Hepatocyte (in vitro differentiated cells): ENCODE measurements around the gene NIPAL3. TPM values are rescaled to one million over a fixed set of nuclear protein-coding genes. Genes with fewer than 3 reads are reported as not detected.
"Not testable (repeated sequence)": the region's sequence is repeated elsewhere in the genome, so short reads cannot be mapped to it uniquely, and the experiment has no call there.

Experiments
- DNase-seq: peaks from one replicate; pipeline ENCODE4 v3.0.0-alpha.2; 2016; ENCODE audit warnings: low spot score
- H2AFZ ChIP-seq: fragments of 200-600 bp; sonication (generic); 2 replicates; pipeline ENCODE4 v1.6.0; 2016; ENCODE audit warnings: antibody characterized with exemption, mild to moderate bottlenecking
- H3K27ac ChIP-seq: fragments of 200-600 bp; sonication (generic); 2 replicates; pipeline ENCODE4 v1.5.1; 2016; ENCODE audit warnings: mild to moderate bottlenecking
- H3K27me3 ChIP-seq: fragments of 200-600 bp; sonication (generic); 2 replicates; pipeline ENCODE4 v1.6.1; 2016
- H3K36me3 ChIP-seq: fragments of 200-600 bp; sonication (generic); replicated peaks from 2 replicates; pipeline ENCODE4 v1.5.1; 2016; ENCODE audit warnings: low read depth; ENCODE audit not compliant: insufficient read depth
- H3K4me1 ChIP-seq: fragments of 200-600 bp; sonication (generic); 2 replicates; pipeline ENCODE4 v1.5.1; 2016; ENCODE audit warnings: mild to moderate bottlenecking, moderate library complexity; ENCODE audit not compliant: insufficient read depth
- H3K4me2 ChIP-seq: fragments of 200-600 bp; sonication (generic); 2 replicates; pipeline ENCODE4 v1.6.0; 2016
- H3K4me3 ChIP-seq: fragments of 200-600 bp; sonication (generic); 2 replicates; pipeline ENCODE4 v1.5.1; 2016; ENCODE audit warnings: mild to moderate bottlenecking
- H3K79me2 ChIP-seq: fragments of 200-600 bp; sonication (generic); 2 replicates; pipeline ENCODE4 v1.6.0; 2017; ENCODE audit warnings: mild to moderate bottlenecking
- H3K9me2 ChIP-seq: fragments of 200-600 bp; sonication (generic); replicated peaks from 2 replicates; pipeline ENCODE4 v1.6.0; 2017; ENCODE audit warnings: mild to moderate bottlenecking; ENCODE audit not compliant: insufficient read depth
- H3K9me3 ChIP-seq: fragments of 200-600 bp; sonication (generic); 2 replicates; pipeline ENCODE4 v1.5.1; 2016; ENCODE audit warnings: low read depth, mild to moderate bottlenecking
- H4K20me1 ChIP-seq: fragments of 200-600 bp; sonication (generic); 2 replicates; pipeline ENCODE4 v1.6.0; 2016; ENCODE audit warnings: mild to moderate bottlenecking; ENCODE audit not compliant: insufficient read depth, poor library complexity, severe bottlenecking
- EZH2 ChIP-seq: fragments of 200-600 bp; sonication (generic); IDR thresholded peaks from 2 replicates; pipeline ENCODE4 v1.6.1; 2016; ENCODE audit warnings: antibody characterized with exemption, mild to moderate bottlenecking, borderline replicate concordance
- EZH2phosphoT487 ChIP-seq: fragments of 200-600 bp; sonication (generic); IDR thresholded peaks from one replicate; pipeline ENCODE4 v1.6.1; 2018; ENCODE audit warnings: antibody characterized with exemption, mild to moderate bottlenecking, low read depth, moderate library complexity; ENCODE audit not compliant: unreplicated experiment, severe bottlenecking
- WGBS: methylation state at CpG from one replicate; pipeline ENCODE4 v1.1.6; 2016; ENCODE audit warnings: low lambda C conversion rate; ENCODE audit errors: missing lambda C conversion rate; 5-methylcytosine and 5-hydroxymethylcytosine counted together
- polyA plus RNA-seq: library from polyadenylated mRNA; unstranded; fragments of >200 nt; fragmentation: Nextera tagmentation; extraction: Ambion mirVana; gene quantifications from 2 replicates; pipeline ENCODE4 v1.2.1, GENCODE V29; 2016
- total RNA-seq: library from RNA; depleted of rRNA; stranded (reverse); fragments of >200 nt; gene quantifications from 2 replicates; pipeline ENCODE4 v1.2.3, GENCODE V29; 2014
- TF ChIP-seq, protein P1 (sequence below): fragments of 200-600 bp; sonication (generic); IDR thresholded peaks from 2 replicates; pipeline ENCODE4 v1.5.1; 2016; ENCODE audit warnings: antibody characterized with exemption, mild to moderate bottlenecking; ENCODE audit not compliant: poor library complexity

The NIPAL3 gene
- total and polyA plus RNA-seq, 2 experiments from 2014 or later: 26.6 to 27.3 TPM

- WGBS: 95% methylated on average over 14 of the region's 14 CpGs
Measured at GRCh38 chr1:24441996-24442668, 26.5 kb downstream of the NIPAL3 start.

GRCh38 chr1:24442764-24443163 is 27.2 kb downstream of the NIPAL3 start:
- Histone ChIP-seq H3K9me3 (no peaks in the 10 kb centered on the region), H3K9me2 (no peaks in the 10 kb centered on the region), H3K4me3 (no peak overlapping the region), H4K20me1 (no peaks in the 10 kb centered on the region), H3K27ac (no peak overlapping the region), H3K36me3 (no peaks in the 10 kb centered on the region), H2AFZ (no peak overlapping the region), H3K4me2 (no peak overlapping the region), H3K4me1 (no peaks in the 10 kb centered on the region), H3K27me3 (no peaks in the 10 kb centered on the region), H3K79me2 (no peaks in the 10 kb centered on the region)
- TF ChIP-seq EZH2phosphoT487 (no peak), EZH2 (no peak)
- TF ChIP-seq, protein P1, sequence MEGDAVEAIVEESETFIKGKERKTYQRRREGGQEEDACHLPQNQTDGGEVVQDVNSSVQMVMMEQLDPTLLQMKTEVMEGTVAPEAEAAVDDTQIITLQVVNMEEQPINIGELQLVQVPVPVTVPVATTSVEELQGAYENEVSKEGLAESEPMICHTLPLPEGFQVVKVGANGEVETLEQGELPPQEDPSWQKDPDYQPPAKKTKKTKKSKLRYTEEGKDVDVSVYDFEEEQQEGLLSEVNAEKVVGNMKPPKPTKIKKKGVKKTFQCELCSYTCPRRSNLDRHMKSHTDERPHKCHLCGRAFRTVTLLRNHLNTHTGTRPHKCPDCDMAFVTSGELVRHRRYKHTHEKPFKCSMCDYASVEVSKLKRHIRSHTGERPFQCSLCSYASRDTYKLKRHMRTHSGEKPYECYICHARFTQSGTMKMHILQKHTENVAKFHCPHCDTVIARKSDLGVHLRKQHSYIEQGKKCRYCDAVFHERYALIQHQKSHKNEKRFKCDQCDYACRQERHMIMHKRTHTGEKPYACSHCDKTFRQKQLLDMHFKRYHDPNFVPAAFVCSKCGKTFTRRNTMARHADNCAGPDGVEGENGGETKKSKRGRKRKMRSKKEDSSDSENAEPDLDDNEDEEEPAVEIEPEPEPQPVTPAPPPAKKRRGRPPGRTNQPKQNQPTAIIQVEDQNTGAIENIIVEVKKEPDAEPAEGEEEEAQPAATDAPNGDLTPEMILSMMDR: no peak
- no peak for DNase-seq

More at GRCh38 chr1:24441996-24442668, 26.5 kb downstream of the NIPAL3 start:
- no peak overlapping the region for H3K4me3 ChIP-seq
- TF ChIP-seq EZH2phosphoT487: no peak
- no peak for TF ChIP-seq EZH2
- H4K20me1 ChIP-seq: no peaks in the 10 kb centered on the region
- H3K27me3 ChIP-seq: no peaks in the 10 kb centered on the region
- no peak overlapping the region for H2AFZ ChIP-seq
- no peaks in the 10 kb centered on the region for H3K36me3 ChIP-seq
- DNase-seq: no peak
- H3K9me2 ChIP-seq: no peaks in the 10 kb centered on the region
- no peaks in the 10 kb centered on the region for H3K4me1 ChIP-seq
- no peaks in the 10 kb centered on the region for H3K9me3 ChIP-seq
- no peak overlapping the region for H3K27ac ChIP-seq
- no peaks in the 10 kb centered on the region for H3K79me2 ChIP-seq
- no peak overlapping the region for H3K4me2 ChIP-seq

- H3K27ac ChIP-seq: no peak overlapping the region
- no peaks in the 10 kb centered on the region for H3K9me2 ChIP-seq
- WGBS: 53% methylated on average over 2 of the region's 2 CpGs
- H3K27me3 ChIP-seq: no peaks in the 10 kb centered on the region
- H3K4me3 ChIP-seq: no peak overlapping the region
- TF ChIP-seq, protein P1: no peak
- TF ChIP-seq EZH2: no peak
- TF ChIP-seq EZH2phosphoT487: no peak
- H2AFZ ChIP-seq: no peak overlapping the region
- no peaks in the 10 kb centered on the region for H4K20me1 ChIP-seq
- no peaks in the 10 kb centered on the region for H3K36me3 ChIP-seq
- H3K79me2 ChIP-seq: no peaks in the 10 kb centered on the region
- H3K4me2 ChIP-seq: no peak overlapping the region
- no peak for DNase-seq
- H3K4me1 ChIP-seq: no peaks in the 10 kb centered on the region
- no peaks in the 10 kb centered on the region for H3K9me3 ChIP-seq
Measured at GRCh38 chr1:24443241-24443656, 27.6 kb downstream of the NIPAL3 start.

- not testable (repeated sequence) for H3K9me3 ChIP-seq, H2AFZ ChIP-seq, H3K4me3 ChIP-seq, H3K36me3 ChIP-seq, H3K79me2 ChIP-seq, H3K27ac ChIP-seq, H4K20me1 ChIP-seq, DNase-seq, H3K9me2 ChIP-seq, H3K4me1 ChIP-seq, H3K27me3 ChIP-seq, H3K4me2 ChIP-seq
- WGBS: 95% methylated on average over 2 of the region's 2 CpGs
Measured at GRCh38 chr1:24446446-24446845, 30.8 kb downstream of the NIPAL3 start.
